ENCODE measurements around the gene DAGLA.

Gene DAGLA

GRCh38 chr11:61746442-61747191 lies 66.4 kb downstream of the DAGLA start:
- peaks cover 0 to 29% (median 7%) of the 10 kb centered on the region in 3 donors for H3K36me3 ChIP-seq
- H3K27ac ChIP-seq = no peak overlapping the region
- no peak for TF ChIP-seq CTCF (IDR thresholded peaks at IDR 0.05)
- H3K27me3 ChIP-seq = peaks cover 0 to 23% of the 10 kb centered on the region in 2 donors
- intact Hi-C loops (cut with DNase I; ENCODE audit: low total_unique reads) = no loop called here
- DNase-seq = no peak
- peaks cover 0 to 5% (median 0%) of the 10 kb centered on the region in 4 donors for H3K4me1 ChIP-seq
- no peak overlapping the region for H3K4me3 ChIP-seq
- H3K9me3 ChIP-seq = no peaks in the 10 kb centered on the region

GRCh38 chr11:61747192-61747966 lies 67.2 kb downstream of the DAGLA start:
- H3K4me1 ChIP-seq = peaks cover 0 to 9% (median 2%) of the 10 kb centered on the region in 4 donors
- H3K36me3 ChIP-seq = peaks cover 0 to 21% (median 7%) of the 10 kb centered on the region in 3 donors
- no peak overlapping the region for H3K4me3 ChIP-seq
- H3K9me3 ChIP-seq = no peaks in the 10 kb centered on the region
- H3K27ac ChIP-seq = no peak overlapping the region
- DNase-seq = peak; percentile 65 to 82
- intact Hi-C loops (cut with DNase I; ENCODE audit: low total_unique reads) = no loop called here
- H3K27me3 ChIP-seq = peaks cover 0 to 29% of the 10 kb centered on the region in 2 donors
- TF ChIP-seq CTCF (IDR thresholded peaks at IDR 0.05) = peak; percentile 69 to 76

DNA sequence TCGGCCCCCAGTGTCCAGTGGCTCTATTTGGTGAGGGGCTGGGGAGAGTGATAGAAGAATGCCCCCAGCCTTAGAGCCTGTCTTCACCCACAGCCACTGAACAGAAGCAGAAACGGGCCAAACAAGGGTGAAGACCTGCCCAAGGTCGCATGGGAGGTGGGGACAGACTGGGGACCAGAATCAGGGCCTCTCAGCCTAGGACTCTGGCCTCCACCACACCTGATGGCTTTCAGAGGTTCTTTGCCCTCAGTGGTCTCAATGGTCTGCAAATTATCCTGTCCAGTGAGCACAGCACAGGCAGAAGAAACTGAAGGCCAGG lies 67.7 kb downstream of the DAGLA start:
- intact Hi-C loops (cut with DNase I; ENCODE audit: low total_unique reads) = no loop called here
- Histone ChIP-seq H3K36me3 (peaks cover 0 to 16% (median 7%) of the 10 kb centered on the region in 3 donors), H3K27ac (no peak overlapping the region), H3K4me1 (peaks cover 0 to 13% (median 6%) of the 10 kb centered on the region in 4 donors), H3K27me3 (peaks cover 0 to 33% of the 10 kb centered on the region in 2 donors), H3K4me3 (no peak overlapping the region), H3K9me3 (no peaks in the 10 kb centered on the region)
- TF ChIP-seq CTCF (IDR thresholded peaks at IDR 0.05) = no peak
- DNase-seq = no peak

GRCh38 chr11:61749591-61750217 lies 69.5 kb downstream of the DAGLA start:
- Histone ChIP-seq H3K36me3 (peaks cover 0 to under 1% (median 0%) of the 10 kb centered on the region in 3 donors), H3K4me3 (no peak overlapping the region), H3K4me1 (peaks cover 0 to 16% (median 6%) of the 10 kb centered on the region in 4 donors), H3K9me3 (no peaks in the 10 kb centered on the region), H3K27ac (no peak overlapping the region), H3K27me3 (peaks cover 0 to 34% of the 10 kb centered on the region in 2 donors)
- no peak for TF ChIP-seq CTCF (IDR thresholded peaks at IDR 0.05)
- DNase-seq = no peak
- intact Hi-C loops (cut with DNase I; ENCODE audit: low total_unique reads) = no loop called here

DNA sequence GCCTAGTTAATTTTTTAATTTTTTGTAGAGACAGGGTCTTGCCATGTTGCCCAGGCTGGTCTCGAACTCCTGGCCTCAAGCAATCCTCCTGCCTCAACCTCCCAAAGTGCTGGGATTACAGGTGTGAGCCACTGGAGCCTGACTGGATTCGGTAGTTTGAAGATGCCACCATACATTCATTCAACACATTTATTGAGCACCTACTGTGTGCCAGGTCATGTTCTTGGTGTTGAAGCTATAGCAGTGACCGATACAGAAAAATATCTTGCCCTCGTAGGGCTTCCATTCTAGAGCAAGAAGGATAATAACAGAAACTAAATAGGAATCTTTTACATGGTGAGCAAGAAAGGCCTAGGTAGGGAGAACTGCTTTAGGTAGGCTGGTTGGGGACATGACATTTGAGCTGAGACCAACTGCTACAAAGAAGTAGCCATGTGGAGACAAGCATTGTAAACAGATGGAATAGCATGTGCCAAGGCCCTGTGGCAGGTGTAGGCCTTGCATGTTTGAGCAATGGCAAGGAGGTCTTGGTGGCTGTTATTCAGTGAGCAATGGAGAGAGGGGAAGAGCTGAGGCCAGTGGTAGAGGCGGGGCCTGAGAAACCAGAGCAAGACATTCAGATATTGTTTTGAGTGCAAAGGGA lies 70.6 kb downstream of the DAGLA start:
- H3K4me1 ChIP-seq = peaks cover 0 to 16% (median 6%) of the 10 kb centered on the region in 4 donors
- H3K27me3 ChIP-seq = peaks cover 0 to 34% of the 10 kb centered on the region in 2 donors
- no peak for TF ChIP-seq CTCF (IDR thresholded peaks at IDR 0.05)
- no peak overlapping the region for H3K4me3 ChIP-seq
- intact Hi-C loops (cut with DNase I; ENCODE audit: low total_unique reads) = no loop called here
- no peaks in the 10 kb centered on the region for H3K36me3 ChIP-seq
- H3K9me3 ChIP-seq = no peaks in the 10 kb centered on the region
- H3K27ac ChIP-seq = no peak overlapping the region
- no peak for DNase-seq

Data from tibial artery (tissue), 4 donors.